Measurements from ENCODE around the gene SHBG.
A peak's percentile ranks its signal among the peaks of the same experiment; 100 is the strongest.

The SHBG gene

DNA sequence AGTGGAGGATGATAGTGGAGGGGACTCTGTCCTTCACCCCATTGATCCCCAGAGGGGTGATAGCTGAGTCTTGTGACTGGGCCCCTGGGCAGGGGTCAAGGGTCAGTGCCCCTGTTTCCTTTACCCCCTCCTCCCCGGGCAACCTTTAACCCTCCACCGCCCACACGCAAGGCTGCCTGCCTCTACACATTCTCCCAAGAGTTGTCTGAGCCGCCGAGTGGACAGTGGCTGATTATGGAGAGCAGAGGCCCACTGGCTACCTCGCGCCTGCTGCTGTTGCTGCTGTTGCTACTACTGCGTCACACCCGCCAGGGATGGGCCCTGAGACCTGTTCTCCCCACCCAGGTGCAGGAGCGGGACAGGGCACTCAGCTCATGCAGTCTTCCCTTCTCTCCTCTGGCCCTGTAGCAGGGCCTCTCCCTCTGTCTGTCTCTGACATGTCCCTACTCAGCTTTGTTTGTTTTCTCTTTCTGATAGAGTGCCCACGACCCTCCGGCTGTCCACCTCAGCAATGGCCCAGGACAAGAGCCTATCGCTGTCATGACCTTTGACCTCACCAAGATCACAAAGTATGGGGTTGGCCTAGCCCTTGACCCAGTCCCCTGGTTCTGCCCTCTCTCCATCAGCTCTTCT, at the start of gene SHBG:
TSS of gene SHBG (plus strand) at position 197 of the 633 bp plus-strand sequence. CDS start at position 235, 38 bp downstream.
- Mint-ChIP-seq H3K36me3 (ENCODE audit: low read depth) (no peaks in the 10 kb centered on the region), H3K4me3 (no peak within 1 kb of the TSS), H3K27me3 (no peaks in the 10 kb centered on the region), H3K9me3 (no peaks in the 10 kb centered on the region), H3K4me1 (peaks cover 14% of the 10 kb centered on the region), H3K27ac (no peak within 1 kb of the TSS)
- DNase-seq = no peak
- ATAC-seq = no peak

- H3K27me3 Mint-ChIP-seq = no peaks in the 10 kb centered on the region
- H3K9me3 Mint-ChIP-seq = no peaks in the 10 kb centered on the region
- H3K4me1 Mint-ChIP-seq = peaks cover 89% of the 10 kb centered on the region
- no peak for ATAC-seq
- no peak for DNase-seq
- peak overlapping the region; percentile 100 for H3K27ac Mint-ChIP-seq
- peaks cover 56% of the 10 kb centered on the region for H3K36me3 Mint-ChIP-seq (ENCODE audit: low read depth)
- H3K4me3 Mint-ChIP-seq = peak overlapping the region; percentile 27
These were observed 49.0 kb upstream of the SHBG start for GRCh38 chr17:7580604-7581575.

DNA sequence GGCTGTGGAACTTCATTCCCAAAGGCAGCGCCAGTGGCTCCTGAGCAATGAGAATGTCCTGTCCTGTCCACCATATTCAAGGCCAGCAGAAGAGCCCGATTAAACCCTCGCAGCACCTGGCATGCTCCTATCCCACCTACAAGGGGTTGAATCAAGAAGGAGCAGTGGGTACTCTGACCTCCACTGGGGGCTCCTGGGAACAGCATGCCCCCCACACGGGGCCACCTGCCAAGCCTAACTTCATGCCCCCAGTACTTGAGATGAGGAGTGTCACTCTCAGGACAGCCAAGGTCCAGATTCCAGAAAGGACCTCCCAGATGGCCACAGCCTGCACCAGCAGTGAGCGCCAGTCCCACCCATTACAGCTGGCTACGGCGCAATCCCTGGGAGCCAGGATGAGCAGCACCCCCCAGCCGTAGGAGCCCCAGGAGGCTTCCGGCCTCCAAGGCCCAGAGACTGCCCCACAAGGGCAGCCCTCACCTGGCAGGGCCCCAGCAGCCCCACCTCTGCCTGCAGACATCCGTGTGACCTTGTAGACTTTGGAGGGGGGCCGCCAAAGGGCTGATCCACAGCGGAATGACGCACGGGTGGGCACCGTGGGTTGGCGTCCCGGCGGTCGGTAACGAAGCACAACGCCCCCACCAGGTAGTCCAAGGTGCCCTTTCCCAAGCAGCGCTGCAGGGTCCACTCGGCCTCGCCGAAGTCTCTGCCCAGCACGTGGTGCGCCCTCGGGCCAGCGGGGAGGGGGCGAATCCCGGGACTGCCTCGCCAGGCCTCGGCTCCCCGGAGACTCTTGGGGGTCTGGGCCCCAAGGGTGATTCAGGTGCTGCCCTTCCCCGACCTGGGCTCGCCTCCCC, 47.3 kb upstream of the SHBG start:
- Mint-ChIP-seq H3K9me3 (no peaks in the 10 kb centered on the region), H3K27ac (peak overlapping the region; percentile 100), H3K36me3 (ENCODE audit: low read depth) (peaks cover 39% of the 10 kb centered on the region), H3K27me3 (no peaks in the 10 kb centered on the region), H3K4me1 (peaks cover 77% of the 10 kb centered on the region), H3K4me3 (peak overlapping the region; percentile 96)
- no peak for DNase-seq
- no peak for ATAC-seq

- peaks cover 31% of the 10 kb centered on the region for H3K36me3 Mint-ChIP-seq (ENCODE audit: low read depth)
- H3K27me3 Mint-ChIP-seq = no peaks in the 10 kb centered on the region
- H3K27ac Mint-ChIP-seq = peak within 1 kb of the TSS; percentile 100
- H3K4me1 Mint-ChIP-seq = peaks cover 69% of the 10 kb centered on the region
- ATAC-seq = peak; percentile 59
- H3K4me3 Mint-ChIP-seq = peak within 1 kb of the TSS; percentile 96
- peak; percentile 96 for DNase-seq
- H3K9me3 Mint-ChIP-seq = no peaks in the 10 kb centered on the region
These were observed 46.5 kb upstream of the SHBG start, which contains the start of gene MPDU1 for GRCh38 chr17:7583253-7584109. Gene MPDU1, plus strand, starts transcription at chr17:7583852. Its CDS starts 11 bp downstream, at chr17:7583863.

- Mint-ChIP-seq H3K4me1 (peaks cover 37% of the 10 kb centered on the region), H3K27ac (peak overlapping the region; percentile 18), H3K4me3 (no peak overlapping the region), H3K36me3 (ENCODE audit: low read depth) (peaks cover 23% of the 10 kb centered on the region), H3K27me3 (no peaks in the 10 kb centered on the region), H3K9me3 (no peaks in the 10 kb centered on the region)
- DNase-seq (no peak), ATAC-seq (no peak)
These were observed 43.1 kb upstream of the SHBG start for GRCh38 chr17:7586673-7587419.

DNA sequence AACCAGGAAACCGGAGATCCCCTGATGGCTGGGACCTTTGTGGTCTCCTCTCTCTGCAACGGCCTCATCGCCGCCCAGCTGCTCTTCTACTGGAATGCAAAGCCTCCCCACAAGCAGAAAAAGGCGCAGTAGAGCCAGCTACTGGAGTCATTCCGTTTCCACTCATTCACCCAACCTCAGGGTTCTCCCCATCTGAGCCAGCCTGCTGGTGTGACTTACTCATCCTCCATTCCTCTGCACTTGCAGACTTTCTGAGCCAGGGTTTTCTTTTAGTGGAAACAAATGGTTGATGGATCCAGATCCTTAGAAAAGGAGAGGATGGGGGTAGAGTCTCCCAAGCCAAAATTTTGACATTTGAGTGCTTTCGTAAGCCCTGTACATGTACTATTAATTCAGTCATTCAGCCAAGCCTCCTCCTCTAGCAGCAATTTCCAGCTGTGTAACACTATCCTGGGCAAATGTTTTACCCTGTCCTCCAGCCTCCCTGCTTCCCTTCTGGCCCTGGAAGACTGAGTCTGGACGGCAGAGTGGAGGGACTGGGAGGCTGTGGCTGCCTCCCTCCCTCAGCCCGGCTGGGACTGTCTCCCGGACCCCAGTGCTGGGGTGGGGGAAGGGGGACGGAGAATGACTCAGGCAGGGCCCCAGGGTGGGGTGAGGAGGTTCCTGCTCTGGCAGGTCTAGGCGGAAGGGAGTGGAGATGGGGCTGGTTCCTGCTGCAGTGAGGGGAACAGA, 42.3 kb upstream of the SHBG start:
- ATAC-seq = no peak
- Mint-ChIP-seq H3K4me3 (no peak overlapping the region), H3K4me1 (peaks cover 30% of the 10 kb centered on the region), H3K36me3 (ENCODE audit: low read depth) (peaks cover 22% of the 10 kb centered on the region), H3K9me3 (no peaks in the 10 kb centered on the region), H3K27ac (no peak overlapping the region), H3K27me3 (no peaks in the 10 kb centered on the region)
- DNase-seq = no peak

GRCh38 chr17:7588553-7589203, 41.3 kb upstream of the SHBG start:
- ATAC-seq = no peak
- Mint-ChIP-seq H3K36me3 (ENCODE audit: low read depth) (peaks cover 29% of the 10 kb centered on the region), H3K9me3 (no peaks in the 10 kb centered on the region), H3K4me3 (no peak overlapping the region), H3K27me3 (no peaks in the 10 kb centered on the region), H3K27ac (no peak overlapping the region), H3K4me1 (peaks cover 24% of the 10 kb centered on the region)
- DNase-seq = no peak

DNA sequence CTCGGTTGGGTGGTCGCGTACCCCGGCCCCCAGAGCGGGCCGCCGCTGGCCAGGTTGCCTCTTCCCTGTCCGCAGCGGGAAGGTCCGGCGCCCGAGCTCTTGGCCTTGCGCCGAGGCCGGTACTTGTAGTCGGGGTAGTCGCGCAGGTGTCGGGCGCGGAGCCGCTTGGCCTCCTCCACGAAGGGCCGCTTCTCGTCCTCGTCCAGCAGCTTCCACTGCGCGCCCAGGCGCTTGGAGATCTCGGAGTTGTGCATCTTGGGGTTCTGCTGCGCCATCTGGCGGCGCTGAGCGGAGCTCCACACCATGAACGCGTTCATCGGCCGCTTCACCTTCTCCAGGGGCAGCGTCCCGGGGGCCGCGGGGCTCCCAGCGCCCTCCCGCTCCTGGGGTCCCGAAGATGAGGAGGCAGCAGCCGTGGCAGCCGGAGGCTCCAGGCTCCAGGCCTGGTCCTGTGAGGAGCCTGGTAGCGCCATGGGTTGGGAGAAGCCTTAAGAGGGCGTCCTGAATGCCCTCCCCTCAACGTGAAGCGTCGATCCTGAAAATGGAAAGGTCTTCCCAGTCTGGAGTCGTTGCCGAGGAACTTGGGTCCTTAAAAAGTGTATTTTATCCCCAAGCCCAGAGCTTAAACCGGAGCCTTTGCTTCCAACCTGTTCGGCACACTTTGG, 40.6 kb upstream of the SHBG start:
- no peaks in the 10 kb centered on the region for H3K9me3 Mint-ChIP-seq
- peaks cover 32% of the 10 kb centered on the region for H3K36me3 Mint-ChIP-seq (ENCODE audit: low read depth)
- H3K27me3 Mint-ChIP-seq = no peaks in the 10 kb centered on the region
- H3K27ac Mint-ChIP-seq = no peak overlapping the region
- peaks cover 19% of the 10 kb centered on the region for H3K4me1 Mint-ChIP-seq
- DNase-seq (peak; percentile 67), ATAC-seq (peak; percentile 70)
- no peak overlapping the region for H3K4me3 Mint-ChIP-seq

- H3K4me3 Mint-ChIP-seq = no peak within 1 kb of the TSS
- no peaks in the 10 kb centered on the region for H3K9me3 Mint-ChIP-seq
- DNase-seq (no peak), ATAC-seq (no peak)
- H3K36me3 Mint-ChIP-seq (ENCODE audit: low read depth) = peaks cover 31% of the 10 kb centered on the region
- H3K27ac Mint-ChIP-seq = no peak within 1 kb of the TSS
- H3K4me1 Mint-ChIP-seq = peaks cover 11% of the 10 kb centered on the region
- no peaks in the 10 kb centered on the region for H3K27me3 Mint-ChIP-seq
These were observed 39.8 kb upstream of the SHBG start, which contains the start of gene SOX15 for GRCh38 chr17:7589891-7590691. Gene SOX15, minus strand, starts transcription at chr17:7590094. Its CDS starts 418 bp downstream, at chr17:7589676.

DNA sequence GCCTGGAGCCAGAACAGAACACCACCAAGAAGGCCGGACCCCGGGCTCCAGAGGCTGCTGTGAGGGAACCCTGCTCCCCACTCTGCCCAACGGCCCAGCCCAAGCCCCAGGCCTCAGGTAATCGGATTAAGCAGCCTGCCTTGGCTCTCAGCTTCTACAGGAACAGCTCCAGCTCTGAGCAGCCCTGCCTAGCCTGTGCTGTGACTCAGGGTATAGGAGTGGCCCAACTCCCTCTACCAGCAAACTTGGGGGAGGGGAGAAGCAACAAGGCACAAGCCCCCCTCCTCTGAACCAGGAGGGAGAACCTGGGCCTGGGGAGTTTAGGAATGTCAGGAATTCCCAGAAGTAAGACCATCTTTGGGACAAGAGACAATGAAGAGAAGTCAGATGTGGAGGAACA, 39.2 kb upstream of the SHBG start:
- DNase-seq (no peak), ATAC-seq (peak; percentile 22)
- H3K36me3 Mint-ChIP-seq (ENCODE audit: low read depth) = peaks cover 35% of the 10 kb centered on the region
- no peaks in the 10 kb centered on the region for H3K27me3 Mint-ChIP-seq
- H3K9me3 Mint-ChIP-seq = no peaks in the 10 kb centered on the region
- H3K4me1 Mint-ChIP-seq = peaks cover 7% of the 10 kb centered on the region
- no peak overlapping the region for H3K27ac Mint-ChIP-seq
- no peak overlapping the region for H3K4me3 Mint-ChIP-seq

GRCh38 chr17:7591596-7591995, 38.3 kb upstream of the SHBG start:
- Mint-ChIP-seq H3K9me3 (no peaks in the 10 kb centered on the region), H3K27me3 (no peaks in the 10 kb centered on the region), H3K27ac (peak overlapping the region; percentile 34), H3K4me3 (no peak overlapping the region), H3K36me3 (ENCODE audit: low read depth) (peaks cover 40% of the 10 kb centered on the region), H3K4me1 (peaks cover 2% of the 10 kb centered on the region)
- DNase-seq (no peak), ATAC-seq (no peak)

Measured in activated naive CD8-positive, alpha-beta T cell treated with anti-CD3 and anti-CD28 coated beads, Interleukin-2, amount 50 U/mL, for 24 hours (primary cell).